Prostate gland (tissue), 2 donors: ENCODE measurements around the gene ITSN1.

Source experiments
- POLR2AphosphoS5 ChIP-seq: sonication (generic); formaldehyde crosslinking; IDR thresholded peaks from one replicate; pipeline ENCODE4 v1.6.1; 2017; ENCODE audit warnings: antibody characterized with exemption
- TF ChIP-seq, protein P1 (sequence below), 4 experiments: fragments of 200-600 bp in 2 of 4; fragments of 450-650 bp in 2 of 4; sonication (generic) in 2 of 4; IDR thresholded peaks; 1 replicate in 3 of 4; 2 replicates in 1 of 4; pipeline ENCODE4 v1.5.1; 2016 to 2019; ENCODE audit warnings: antibody characterized with exemption in 4 of 4, mild to moderate bottlenecking in 2 of 4, moderate library complexity in 2 of 4

- TF ChIP-seq, protein P1, sequence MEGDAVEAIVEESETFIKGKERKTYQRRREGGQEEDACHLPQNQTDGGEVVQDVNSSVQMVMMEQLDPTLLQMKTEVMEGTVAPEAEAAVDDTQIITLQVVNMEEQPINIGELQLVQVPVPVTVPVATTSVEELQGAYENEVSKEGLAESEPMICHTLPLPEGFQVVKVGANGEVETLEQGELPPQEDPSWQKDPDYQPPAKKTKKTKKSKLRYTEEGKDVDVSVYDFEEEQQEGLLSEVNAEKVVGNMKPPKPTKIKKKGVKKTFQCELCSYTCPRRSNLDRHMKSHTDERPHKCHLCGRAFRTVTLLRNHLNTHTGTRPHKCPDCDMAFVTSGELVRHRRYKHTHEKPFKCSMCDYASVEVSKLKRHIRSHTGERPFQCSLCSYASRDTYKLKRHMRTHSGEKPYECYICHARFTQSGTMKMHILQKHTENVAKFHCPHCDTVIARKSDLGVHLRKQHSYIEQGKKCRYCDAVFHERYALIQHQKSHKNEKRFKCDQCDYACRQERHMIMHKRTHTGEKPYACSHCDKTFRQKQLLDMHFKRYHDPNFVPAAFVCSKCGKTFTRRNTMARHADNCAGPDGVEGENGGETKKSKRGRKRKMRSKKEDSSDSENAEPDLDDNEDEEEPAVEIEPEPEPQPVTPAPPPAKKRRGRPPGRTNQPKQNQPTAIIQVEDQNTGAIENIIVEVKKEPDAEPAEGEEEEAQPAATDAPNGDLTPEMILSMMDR (IDR thresholded peaks at IDR 0.05): no peak
- no peak for TF ChIP-seq POLR2AphosphoS5
Observed at GRCh38 chr21:33760641-33761440, 118.5 kb downstream of the ITSN1 start.
